Mucosa of descending colon (tissue), 3 donors: Measurements from ENCODE around the gene SIM2. TPM values are rescaled to one million over a fixed set of nuclear protein-coding genes. Genes with fewer than 3 reads are reported as not detected.

ENCODE experiments used
- ATAC-seq: fragments of 200-7000 bp; cut with Tn5 transposase; one replicate; pipeline ENCODE4 v1.9.1; 2020; ENCODE audit warnings: mild to moderate bottlenecking, moderate library complexity
- DNase-seq, 3 donors: peaks; one replicate each; pipeline ENCODE4 v3.0.0-alpha.2; 2020
- H3K36me3 ChIP-seq: fragments of 200-600 bp; one replicate; pipeline ENCODE4 v1.8.0; 2021; ENCODE audit warnings: low read depth, mild to moderate bottlenecking
- H3K4me1 ChIP-seq: fragments of 200-600 bp; one replicate; pipeline ENCODE4 v1.8.0; 2021; ENCODE audit warnings: low read depth, mild to moderate bottlenecking
- H3K4me3 ChIP-seq: fragments of 200-600 bp; one replicate; pipeline ENCODE4 v1.8.0; 2021; ENCODE audit warnings: mild to moderate bottlenecking
- H3K9me3 ChIP-seq: fragments of 200-600 bp; one replicate; pipeline ENCODE4 v1.8.0; 2021; ENCODE audit warnings: mild to moderate bottlenecking
- intact Hi-C, 2 donors: fragments of 100-400 bp; cut with DNase I in 1 of 2; cut with micrococcal nuclease in 1 of 2; formaldehyde crosslinking; loops; one replicate each; pipeline versions ENCODE4 v1.11.0 to v1.11.1; 2022; cut with DNase I, micrococcal nuclease
- total RNA-seq, 3 donors: library from RNA; stranded (reverse); fragmentation: NEBNext Ultra II Directional in 2 of 3; extraction: Animal tissue kit (Norgen Biotek cat#: 25700) in 2 of 3; gene quantifications; one replicate each; pipeline versions ENCODE4 v1.2.1 to v1.2.4, GENCODE V29; 2021 to 2023
- TF ChIP-seq, protein P1 (sequence below): fragments of 200-600 bp; IDR thresholded peaks from one replicate; pipeline ENCODE4 v1.8.0; 2022; ENCODE audit warnings: antibody characterized with exemption, mild to moderate bottlenecking
- donor health status: DM: no; HTN: no; CAD: no; lungs with moderate emphysema.
- donor health status: DM: no; HTN: no; CAD: no.
- donor health status: DM: no; HTN: yes; CAD: no.

Gene SIM2
- total RNA-seq, 3 donors from 2014 or later, result not detected

DNA sequence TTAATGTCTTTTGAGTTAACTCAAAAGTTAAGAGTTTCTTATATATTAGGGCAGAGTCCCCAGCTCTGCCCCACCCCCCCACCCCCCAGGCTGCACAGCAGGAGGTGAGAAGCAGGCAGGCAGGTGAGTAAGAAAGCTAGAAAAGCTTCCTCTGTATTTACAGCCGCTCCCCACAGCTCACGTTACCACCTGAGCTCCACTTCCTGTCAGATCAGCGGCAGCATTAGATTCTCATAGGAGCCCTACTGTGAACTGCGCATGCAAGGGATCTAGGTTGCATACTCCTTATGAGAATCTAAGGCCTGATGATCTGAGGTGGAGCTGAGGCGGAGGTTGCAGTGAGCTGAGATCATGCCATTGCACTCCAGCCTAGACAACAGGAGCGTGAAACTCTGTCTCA, 81.9 kb downstream of the SIM2 start:
- H3K9me3 ChIP-seq, result no peaks in the 10 kb centered on the region
- no peaks in the 10 kb centered on the region for H3K4me1 ChIP-seq
- H3K36me3 ChIP-seq, result no peaks in the 10 kb centered on the region
- TF ChIP-seq, protein P1, sequence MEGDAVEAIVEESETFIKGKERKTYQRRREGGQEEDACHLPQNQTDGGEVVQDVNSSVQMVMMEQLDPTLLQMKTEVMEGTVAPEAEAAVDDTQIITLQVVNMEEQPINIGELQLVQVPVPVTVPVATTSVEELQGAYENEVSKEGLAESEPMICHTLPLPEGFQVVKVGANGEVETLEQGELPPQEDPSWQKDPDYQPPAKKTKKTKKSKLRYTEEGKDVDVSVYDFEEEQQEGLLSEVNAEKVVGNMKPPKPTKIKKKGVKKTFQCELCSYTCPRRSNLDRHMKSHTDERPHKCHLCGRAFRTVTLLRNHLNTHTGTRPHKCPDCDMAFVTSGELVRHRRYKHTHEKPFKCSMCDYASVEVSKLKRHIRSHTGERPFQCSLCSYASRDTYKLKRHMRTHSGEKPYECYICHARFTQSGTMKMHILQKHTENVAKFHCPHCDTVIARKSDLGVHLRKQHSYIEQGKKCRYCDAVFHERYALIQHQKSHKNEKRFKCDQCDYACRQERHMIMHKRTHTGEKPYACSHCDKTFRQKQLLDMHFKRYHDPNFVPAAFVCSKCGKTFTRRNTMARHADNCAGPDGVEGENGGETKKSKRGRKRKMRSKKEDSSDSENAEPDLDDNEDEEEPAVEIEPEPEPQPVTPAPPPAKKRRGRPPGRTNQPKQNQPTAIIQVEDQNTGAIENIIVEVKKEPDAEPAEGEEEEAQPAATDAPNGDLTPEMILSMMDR, result no peak
- no peak for DNase-seq
- H3K4me3 ChIP-seq, result no peak overlapping the region
- no peak for ATAC-seq
- intact Hi-C loops, result no loop called here

DNA sequence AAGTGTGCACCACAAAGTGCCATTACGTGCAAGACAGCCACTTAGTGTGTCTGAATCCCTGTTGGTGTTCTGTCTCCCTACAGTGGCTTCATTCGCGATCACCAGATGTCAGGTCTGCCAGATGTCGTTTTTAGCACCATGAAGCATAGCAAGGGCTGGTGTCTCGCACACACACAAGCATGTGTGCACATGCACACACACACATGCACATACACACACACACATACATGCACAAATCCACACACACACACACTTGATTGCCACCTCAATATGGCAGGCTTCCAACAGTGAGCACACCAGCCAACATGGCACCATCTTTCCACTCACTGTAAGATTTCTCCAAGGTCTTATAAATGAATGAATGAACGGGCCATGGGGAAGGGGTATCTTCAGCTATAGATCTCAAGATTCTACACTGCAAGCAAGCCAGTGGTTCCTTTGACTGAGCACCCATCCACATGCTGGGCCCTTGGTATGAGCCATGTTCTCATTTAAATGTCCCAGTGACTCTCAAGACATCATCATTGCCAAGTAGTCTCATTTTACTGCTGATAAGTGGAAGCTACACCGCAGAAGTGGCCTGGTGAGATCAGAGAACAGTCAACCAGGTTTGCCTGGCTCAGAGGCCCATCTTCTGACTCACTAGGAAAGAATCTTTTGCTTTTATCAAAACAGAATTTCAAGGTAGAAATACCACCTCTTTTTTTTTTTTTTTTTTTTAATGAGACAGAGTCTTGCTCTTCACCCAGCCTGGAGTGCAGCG, 84.9 kb downstream of the SIM2 start:
- Histone ChIP-seq H3K9me3 (no peaks in the 10 kb centered on the region), H3K36me3 (no peaks in the 10 kb centered on the region), H3K4me1 (peaks cover 10% of the 10 kb centered on the region), H3K4me3 (no peak overlapping the region)
- intact Hi-C loops, result no loop called here
- TF ChIP-seq, protein P1, result no peak
- no peak for ATAC-seq
- no peak for DNase-seq

DNA sequence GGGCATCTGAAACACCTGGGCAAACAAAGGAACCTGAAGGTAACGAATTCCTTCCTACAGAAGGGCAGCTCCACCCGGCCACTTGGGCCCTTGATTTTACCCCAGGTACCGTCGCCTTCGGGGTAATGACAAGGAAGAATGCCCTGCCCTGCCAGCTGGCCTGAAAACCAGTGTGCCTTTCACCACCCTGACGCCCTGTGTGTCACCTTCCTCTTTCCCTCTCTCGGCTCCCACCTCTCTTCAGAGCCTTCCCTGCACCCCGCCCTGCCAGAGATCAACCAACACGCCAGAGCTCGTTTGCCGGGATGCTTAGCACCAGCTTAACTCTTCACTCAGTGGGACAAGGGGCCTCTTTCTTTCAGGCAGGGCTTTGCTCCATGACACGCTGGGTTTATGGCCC, 86.0 kb downstream of the SIM2 start:
- no peaks in the 10 kb centered on the region for H3K36me3 ChIP-seq
- TF ChIP-seq, protein P1, result no peak
- no peak overlapping the region for H3K4me3 ChIP-seq
- DNase-seq (peak in 1 of 3 donors; percentile 60), ATAC-seq (peak; percentile 57)
- intact Hi-C loops, result no loop called here
- H3K9me3 ChIP-seq, result no peaks in the 10 kb centered on the region
- H3K4me1 ChIP-seq, result peaks cover 13% of the 10 kb centered on the region

DNA sequence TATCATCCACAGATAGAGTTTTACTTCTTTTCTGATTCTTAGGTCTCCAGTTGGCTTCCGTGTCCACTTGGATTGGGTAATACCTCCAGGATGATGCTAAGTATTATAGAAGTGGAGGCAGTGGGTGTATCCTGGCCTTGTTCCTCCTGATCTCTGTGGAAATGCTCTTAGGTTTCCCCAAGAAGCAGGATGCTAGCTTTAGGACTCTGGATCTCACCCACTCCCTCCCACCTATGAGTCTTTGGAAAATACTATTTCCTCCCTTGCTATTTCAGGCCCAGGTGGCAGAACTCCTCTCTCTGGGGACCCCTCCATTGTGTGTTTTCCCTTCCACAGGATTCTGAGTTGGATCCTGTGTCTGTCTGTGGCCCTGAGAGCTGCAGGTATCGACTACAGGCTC, 86.7 kb downstream of the SIM2 start:
- Histone ChIP-seq H3K36me3 (no peaks in the 10 kb centered on the region), H3K4me1 (peaks cover 13% of the 10 kb centered on the region), H3K4me3 (no peak overlapping the region), H3K9me3 (no peaks in the 10 kb centered on the region)
- ATAC-seq (no peak), DNase-seq (no peak)
- intact Hi-C loops, result no loop called here
- TF ChIP-seq, protein P1, result no peak

DNA sequence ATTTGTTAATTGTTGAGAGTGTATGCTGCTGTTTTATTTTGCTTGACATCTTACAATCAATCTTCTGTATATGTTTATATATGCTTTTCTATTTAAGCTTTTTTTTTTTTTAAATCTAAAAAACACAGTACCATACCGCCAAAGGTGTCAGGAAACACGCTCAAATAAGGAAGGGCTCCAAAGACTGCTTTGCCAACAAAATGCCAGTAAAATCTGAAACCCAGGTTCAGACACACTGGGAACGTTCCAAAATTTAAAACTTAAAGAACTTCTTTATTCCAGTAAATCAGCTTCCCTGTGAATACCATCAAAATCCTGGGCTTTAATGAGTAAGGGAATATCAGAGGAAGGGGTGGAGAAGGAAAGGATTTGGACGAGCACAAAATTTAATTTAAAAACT, 87.3 kb downstream of the SIM2 start:
- TF ChIP-seq, protein P1, result no peak
- intact Hi-C loops, result no loop called here

More for the DNA sequence above, 87.3 kb downstream of the SIM2 start:
- Histone ChIP-seq H3K4me3 (no peak overlapping the region), H3K9me3 (no peaks in the 10 kb centered on the region), H3K36me3 (no peaks in the 10 kb centered on the region), H3K4me1 (peaks cover 13% of the 10 kb centered on the region)
- no peak for DNase-seq
- no peak for ATAC-seq
